NT2/D1 (cell line): ENCODE results near the gene KRT82.

Experiments
- DNase-seq: peaks from one replicate; pipeline ENCODE4 v3.0.0-alpha.2; 2011; ENCODE audit warnings: low read depth, low spot score
- H3K27me3 ChIP-seq: 2 replicates; pipeline ENCODE4 v1.6.0; 2011; ENCODE audit warnings: mild to moderate bottlenecking; ENCODE audit not compliant: insufficient read length, insufficient read depth
- H3K36me3 ChIP-seq: 2 replicates; pipeline ENCODE4 v1.6.1; 2011; ENCODE audit warnings: mild to moderate bottlenecking, low read length, mixed read lengths; ENCODE audit not compliant: insufficient read depth, insufficient read length
- H3K4me1 ChIP-seq: 2 replicates; pipeline ENCODE4 v1.5.1; 2011; ENCODE audit not compliant: insufficient read depth, insufficient read length
- H3K4me3 ChIP-seq: 2 replicates; pipeline ENCODE4 v1.5.1; 2011; ENCODE audit warnings: low read depth; ENCODE audit not compliant: insufficient read length
- H3K9ac ChIP-seq: 2 replicates; pipeline ENCODE4 v1.6.0; 2011; ENCODE audit warnings: low read depth; ENCODE audit not compliant: insufficient read length
- H3K9me3 ChIP-seq: 2 replicates; pipeline ENCODE4 v1.5.1; 2011; ENCODE audit warnings: mild to moderate bottlenecking, low read length; ENCODE audit not compliant: insufficient read depth
- SUZ12 ChIP-seq: IDR thresholded peaks from 2 replicates; pipeline ENCODE4 v1.6.1; 2011; ENCODE audit not compliant: insufficient read length, insufficient read depth; ENCODE audit errors: extremely low read depth
- YY1 ChIP-seq: IDR thresholded peaks from 2 replicates; pipeline ENCODE4 v1.6.1; 2011; ENCODE audit not compliant: insufficient read length, insufficient read depth
- ZNF274 ChIP-seq: IDR thresholded peaks from 2 replicates; pipeline ENCODE4 v1.6.1; 2011; ENCODE audit warnings: mild to moderate bottlenecking, low read depth, low read length

Gene KRT82

DNA sequence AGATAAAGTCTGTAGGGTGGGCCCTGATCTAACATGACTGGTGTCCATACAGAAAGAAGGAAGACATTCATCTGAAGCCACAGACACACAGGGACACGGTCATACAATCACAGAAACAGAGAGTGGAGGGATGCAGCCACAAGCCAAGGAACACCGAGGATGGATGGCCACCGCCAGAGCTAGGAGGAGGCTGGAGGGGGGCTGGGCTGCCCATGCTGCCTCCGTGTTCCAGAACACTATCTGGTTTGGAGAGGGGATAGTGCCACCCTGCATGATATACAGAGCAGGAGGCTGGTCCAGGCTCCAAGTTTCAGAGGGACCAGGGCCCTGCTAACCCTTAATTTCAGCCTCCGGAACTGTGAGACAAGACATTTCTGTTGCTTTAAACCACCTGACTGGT lies 19.3 kb upstream of the KRT82 start:
- Histone ChIP-seq H3K36me3 (no peaks in the 10 kb centered on the region), H3K4me1 (peaks cover 5% of the 10 kb centered on the region), H3K9ac (no peak overlapping the region), H3K27me3 (no peaks in the 10 kb centered on the region), H3K9me3 (no peaks in the 10 kb centered on the region), H3K4me3 (no peak overlapping the region)
- TF ChIP-seq YY1 (no peak), ZNF274 (no peak)
- no peak for DNase-seq

DNA sequence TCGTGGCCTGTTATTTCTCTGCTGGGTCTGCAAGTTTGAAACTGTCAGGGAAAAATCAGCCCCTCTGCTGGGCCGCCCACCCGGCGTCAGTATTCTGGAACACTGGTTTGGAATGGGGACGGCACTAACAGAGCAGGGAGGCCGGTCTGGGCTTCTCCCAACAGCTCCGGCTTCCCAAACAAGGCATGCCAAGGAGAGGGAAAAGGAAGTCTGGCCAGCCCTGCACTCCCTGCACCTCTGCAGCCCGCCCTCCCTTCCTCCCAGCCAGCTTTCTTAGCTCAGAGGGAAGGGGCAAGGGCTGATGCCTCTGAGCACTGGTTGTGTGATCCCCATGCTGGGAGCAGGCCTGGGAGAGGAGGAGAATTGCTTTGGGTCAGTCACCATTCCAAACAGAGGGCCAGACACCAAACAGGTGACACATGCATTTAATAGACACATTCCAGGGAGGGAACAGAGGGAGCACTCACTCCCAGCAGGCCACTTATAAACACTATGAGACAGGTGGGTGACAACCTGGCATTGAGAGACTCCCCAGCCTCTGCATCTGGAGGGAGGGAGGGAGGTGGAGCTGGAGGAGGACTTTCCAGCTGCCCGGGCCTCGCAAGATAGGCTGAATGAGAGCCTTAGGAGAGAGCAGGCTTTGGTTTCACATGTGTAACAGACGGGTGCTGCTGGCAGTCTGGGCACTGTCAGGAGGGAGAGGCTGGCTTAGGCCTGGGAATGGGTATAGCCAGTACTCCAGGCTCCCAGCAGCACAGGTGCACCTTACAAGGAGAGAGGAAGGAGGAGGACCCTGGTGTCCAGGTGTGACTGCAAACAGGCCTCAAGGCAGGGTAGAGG lies 17.7 kb upstream of the KRT82 start:
- DNase-seq, result no peak
- H3K4me3 ChIP-seq, result no peak overlapping the region

DNA sequence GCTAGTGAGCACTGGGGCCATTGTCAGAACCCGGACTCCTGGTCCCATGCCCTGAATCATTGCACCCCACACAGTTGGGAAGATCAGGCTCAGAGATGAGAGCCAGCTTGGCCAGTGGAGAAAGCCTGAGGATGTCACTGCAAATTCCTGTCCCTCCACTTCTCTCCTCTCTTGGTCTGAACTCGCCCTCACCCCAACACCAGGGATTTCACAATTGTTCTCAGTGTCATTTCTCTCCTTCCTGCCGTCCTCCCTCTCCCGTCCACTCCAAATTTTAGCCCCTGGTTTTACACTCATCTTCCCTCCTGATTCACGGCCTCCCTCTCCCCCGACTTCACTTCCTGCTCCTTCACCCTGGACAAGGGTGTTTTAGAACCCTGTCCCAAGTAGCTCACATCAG lies 16.9 kb upstream of the KRT82 start:
- Histone ChIP-seq H3K27me3 (no peaks in the 10 kb centered on the region), H3K36me3 (no peaks in the 10 kb centered on the region), H3K4me1 (peaks cover 5% of the 10 kb centered on the region), H3K9ac (no peak overlapping the region), H3K9me3 (no peaks in the 10 kb centered on the region), H3K4me3 (no peak overlapping the region)
- TF ChIP-seq SUZ12, result no peak
- no peak for TF ChIP-seq YY1
- no peak for TF ChIP-seq ZNF274
- DNase-seq, result no peak

More for the DNA sequence above, 17.7 kb upstream of the KRT82 start:
- H3K9ac ChIP-seq, result no peak overlapping the region
- no peaks in the 10 kb centered on the region for H3K36me3 ChIP-seq
- peaks cover 5% of the 10 kb centered on the region for H3K4me1 ChIP-seq
- TF ChIP-seq ZNF274 (no peak), YY1 (no peak), SUZ12 (no peak)
- H3K27me3 ChIP-seq, result no peaks in the 10 kb centered on the region
- no peaks in the 10 kb centered on the region for H3K9me3 ChIP-seq

- Histone ChIP-seq H3K36me3 (no peaks in the 10 kb centered on the region), H3K9ac (no peak overlapping the region), H3K4me3 (no peak overlapping the region), H3K9me3 (no peaks in the 10 kb centered on the region), H3K4me1 (peaks cover 8% of the 10 kb centered on the region), H3K27me3 (no peaks in the 10 kb centered on the region)
- no peak for DNase-seq
- TF ChIP-seq YY1, result no peak
- no peak for TF ChIP-seq ZNF274
- TF ChIP-seq SUZ12, result no peak
Observed at GRCh38 chr12:52419656-52420055, 13.5 kb upstream of the KRT82 start.

DNA sequence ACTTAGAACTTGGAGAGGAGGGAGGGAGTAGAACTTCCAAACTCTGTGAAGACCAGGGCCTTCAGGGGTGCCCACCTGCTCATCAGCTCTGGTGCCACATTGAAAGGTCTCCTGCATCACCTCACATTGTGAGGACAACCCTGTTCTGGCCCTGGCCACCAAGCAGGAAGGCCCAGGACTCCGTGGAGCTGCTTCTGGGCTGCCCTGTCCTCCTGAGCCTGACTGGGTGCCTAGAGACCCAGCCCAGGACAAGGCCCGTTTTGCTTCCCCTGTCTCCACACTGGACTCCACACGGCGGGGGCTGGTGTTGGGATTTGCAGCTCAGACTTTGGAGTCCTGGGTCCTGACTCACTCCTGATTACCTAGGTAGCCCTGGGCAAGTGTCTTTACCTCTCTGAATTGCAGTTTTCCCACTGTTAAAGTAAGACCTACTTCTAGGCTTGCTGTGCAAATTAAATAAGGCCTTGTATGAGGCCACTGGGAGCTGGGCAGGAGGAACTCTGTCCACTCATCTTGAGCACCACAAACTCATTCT lies 12.5 kb upstream of the KRT82 start:
- no peaks in the 10 kb centered on the region for H3K36me3 ChIP-seq
- H3K4me3 ChIP-seq, result no peak overlapping the region
- peaks cover 3% of the 10 kb centered on the region for H3K4me1 ChIP-seq
- H3K27me3 ChIP-seq, result no peaks in the 10 kb centered on the region
- no peak overlapping the region for H3K9ac ChIP-seq
- H3K9me3 ChIP-seq, result no peaks in the 10 kb centered on the region
- DNase-seq, result no peak
- TF ChIP-seq YY1, result no peak
- TF ChIP-seq SUZ12, result no peak
- no peak for TF ChIP-seq ZNF274

- no peak for DNase-seq
- H3K27me3 ChIP-seq, result no peaks in the 10 kb centered on the region
Observed at GRCh38 chr12:52417740-52418139, 11.6 kb upstream of the KRT82 start.

GRCh38 chr12:52416795-52417194 lies 10.7 kb upstream of the KRT82 start:
- Histone ChIP-seq H3K9ac (no peak overlapping the region), H3K27me3 (no peaks in the 10 kb centered on the region), H3K36me3 (no peaks in the 10 kb centered on the region), H3K4me3 (no peak overlapping the region), H3K4me1 (peaks cover 3% of the 10 kb centered on the region), H3K9me3 (no peaks in the 10 kb centered on the region)
- TF ChIP-seq ZNF274, result no peak
- TF ChIP-seq SUZ12, result no peak
- no peak for TF ChIP-seq YY1
- no peak for DNase-seq

More at GRCh38 chr12:52417740-52418139, 11.6 kb upstream of the KRT82 start:
- Histone ChIP-seq H3K36me3 (no peaks in the 10 kb centered on the region), H3K9ac (no peak overlapping the region), H3K4me1 (peaks cover 3% of the 10 kb centered on the region), H3K4me3 (no peak overlapping the region), H3K9me3 (no peaks in the 10 kb centered on the region)
- no peak for TF ChIP-seq ZNF274
- TF ChIP-seq YY1, result no peak
- no peak for TF ChIP-seq SUZ12
